Stimulated activated naive CD4-positive, alpha-beta T cell treated with Interleukin-2 at 50 U/mL for 16 hours (primary cell): Measurements from ENCODE around the gene C14orf132.

Source experiments
- DNase-seq: peaks from one replicate; lab custom pipeline; 2025; lab: John Stamatoyannopoulos, UW

The C14orf132 gene

GRCh38 chr14:96039633-96040311, 610 bp downstream of the C14orf132 start:
- DNase-seq, result no peak

DNA sequence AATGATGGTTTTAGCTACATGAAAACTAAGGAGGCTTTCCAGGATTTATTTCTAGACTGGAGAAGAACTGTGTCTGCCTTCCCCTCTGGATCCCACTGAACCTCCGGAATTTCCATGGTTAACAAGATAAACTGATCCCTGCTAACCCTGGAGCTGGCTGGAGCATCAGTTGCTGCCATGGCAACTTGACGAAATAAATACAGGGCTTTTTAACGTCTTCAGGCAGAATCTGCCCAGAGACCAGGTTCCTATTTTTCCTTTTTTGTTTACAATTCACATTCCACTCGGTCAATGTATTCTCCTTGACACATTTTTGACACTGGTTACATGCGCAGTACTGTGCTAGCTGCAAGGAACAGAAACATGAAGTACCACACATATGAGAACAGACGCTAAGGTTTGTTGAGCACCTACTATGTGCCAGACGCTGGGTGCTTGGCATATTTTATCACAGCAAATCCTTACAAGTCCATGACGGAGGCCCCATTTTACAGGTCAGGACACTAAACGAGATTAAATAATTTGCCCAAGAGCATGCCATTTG, 1.7 kb downstream of the C14orf132 start:
- no peak for DNase-seq

DNA sequence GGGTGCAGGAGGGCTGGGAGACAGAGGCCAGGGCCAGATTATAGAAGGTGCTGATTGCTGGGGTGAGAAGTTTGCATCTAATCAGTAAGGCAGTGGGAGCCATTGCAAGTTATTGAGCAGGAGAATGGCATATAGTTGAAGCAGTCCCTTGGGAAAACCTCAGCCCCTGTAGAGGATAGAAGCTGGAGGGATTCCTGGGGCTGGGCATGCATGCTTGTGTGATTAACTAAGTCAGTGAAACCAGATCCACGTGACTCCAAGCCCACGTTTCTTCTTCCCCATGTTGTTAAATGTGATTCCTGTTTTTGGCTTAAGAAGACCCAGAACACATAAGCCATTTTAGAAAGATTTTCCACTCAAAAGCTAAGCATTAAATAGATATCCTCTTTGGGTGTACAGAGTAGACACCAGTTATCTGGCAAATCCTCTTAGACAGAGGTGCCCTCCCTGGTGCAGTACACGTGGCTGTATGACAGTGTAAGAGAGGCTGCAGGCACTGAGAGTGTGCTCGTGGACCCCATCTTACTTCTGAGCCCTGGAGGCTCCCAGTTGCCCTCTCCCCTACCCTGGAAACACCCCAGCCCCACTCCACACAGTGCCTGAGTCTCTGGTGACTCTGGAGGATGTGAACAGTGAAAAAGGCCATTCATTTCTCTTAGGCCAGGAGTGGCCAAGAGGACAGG, 3.2 kb downstream of the C14orf132 start:
- no peak for DNase-seq

DNA sequence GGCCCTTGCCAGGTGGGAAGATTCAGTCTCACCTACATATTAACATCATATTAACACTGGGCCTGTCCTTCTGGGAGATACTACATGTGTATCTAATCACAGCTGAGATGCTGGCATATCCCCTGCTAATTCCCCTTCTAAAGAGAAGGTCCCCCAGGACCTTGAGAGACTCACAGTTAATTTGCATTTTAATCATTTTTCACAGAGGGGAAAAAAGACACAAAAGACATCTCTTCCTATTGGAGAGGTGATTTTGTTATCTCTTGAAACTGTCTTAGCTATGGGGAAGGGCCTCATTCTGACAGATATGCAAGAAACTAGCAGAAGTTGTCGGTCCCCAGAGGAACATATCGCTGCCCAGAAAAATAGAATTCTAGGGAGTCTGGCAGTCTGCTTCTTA, 7.5 kb downstream of the C14orf132 start:
- DNase-seq, result no peak

DNA sequence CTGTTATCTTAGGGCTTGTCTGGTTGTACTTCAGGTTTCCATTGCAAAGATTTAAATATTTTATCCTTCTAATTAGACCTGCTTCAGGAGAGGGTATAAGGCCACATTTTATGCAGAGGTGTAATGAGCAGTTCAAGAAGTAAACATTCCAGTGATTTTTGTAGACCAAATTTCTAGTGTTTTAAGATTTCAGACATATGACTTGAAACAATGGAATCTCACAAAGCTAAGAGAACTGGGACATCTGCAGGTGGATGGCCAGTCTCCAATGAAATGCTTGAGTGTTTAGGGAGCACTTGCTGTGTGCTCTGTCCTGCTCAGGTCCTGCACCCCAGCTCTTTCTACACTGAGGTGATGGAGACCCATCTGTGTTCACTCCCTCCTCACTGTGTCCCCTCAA, 7.9 kb downstream of the C14orf132 start:
- DNase-seq, result no peak

- DNase-seq, result no peak
Observed at GRCh38 chr14:96049932-96050331, 10.8 kb downstream of the C14orf132 start.

DNA sequence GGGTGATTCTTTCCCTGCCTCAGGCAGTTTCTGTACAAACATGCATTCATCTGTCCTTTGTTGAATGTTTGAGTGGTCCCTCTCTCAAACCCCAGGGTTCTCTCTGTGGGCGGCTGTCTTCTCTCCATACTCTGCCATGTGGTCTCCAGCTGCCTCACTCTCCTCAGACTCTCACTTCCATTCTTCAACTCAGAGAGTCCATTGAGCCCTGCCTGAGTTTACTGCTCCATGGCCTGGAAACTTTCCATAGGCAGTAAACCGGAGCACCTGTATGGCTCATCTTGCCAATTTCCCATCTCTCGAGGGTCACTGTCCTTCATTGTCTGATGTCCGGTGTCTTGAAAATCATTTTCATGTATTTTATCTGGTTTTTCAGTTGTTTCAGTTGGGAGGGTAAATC, 11.3 kb downstream of the C14orf132 start:
- DNase-seq, result no peak

GRCh38 chr14:96051231-96051630, 12.1 kb downstream of the C14orf132 start:
- no peak for DNase-seq

GRCh38 chr14:96051642-96052540, 12.7 kb downstream of the C14orf132 start:
- DNase-seq, result no peak

DNA sequence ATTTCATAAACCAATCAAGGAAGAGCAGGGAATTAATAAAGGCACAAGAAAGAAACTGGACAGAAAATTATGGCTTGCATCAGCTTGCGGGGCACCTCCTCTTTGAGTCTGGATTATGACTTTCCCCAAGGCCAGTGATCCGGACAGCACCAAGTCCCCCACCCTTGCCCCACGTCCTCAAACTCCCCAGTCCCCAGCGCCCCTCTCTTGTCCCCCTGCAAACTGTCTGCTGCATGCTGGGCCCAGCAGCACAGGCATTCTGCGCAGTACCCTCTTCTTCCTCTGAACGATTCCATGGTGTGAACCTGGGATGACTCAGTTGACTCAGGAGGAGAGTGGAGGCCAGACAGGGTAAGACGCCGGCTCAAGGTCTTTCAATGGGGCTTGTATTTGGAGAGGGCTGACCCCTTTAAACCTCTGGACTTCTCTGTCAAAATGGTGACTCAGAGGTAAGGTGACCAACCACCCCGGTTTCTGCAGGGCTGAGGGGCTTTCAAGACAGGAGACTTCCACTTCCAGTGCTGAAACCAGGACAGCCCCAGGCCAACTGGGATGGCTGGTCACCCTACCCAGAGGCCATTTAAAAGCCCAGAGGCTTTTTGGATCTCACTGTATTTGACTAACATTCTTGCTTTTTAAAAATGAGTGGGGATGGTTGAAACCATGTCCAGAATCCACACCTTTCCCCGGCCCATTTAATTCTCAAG, 13.5 kb downstream of the C14orf132 start:
- no peak for DNase-seq

DNA sequence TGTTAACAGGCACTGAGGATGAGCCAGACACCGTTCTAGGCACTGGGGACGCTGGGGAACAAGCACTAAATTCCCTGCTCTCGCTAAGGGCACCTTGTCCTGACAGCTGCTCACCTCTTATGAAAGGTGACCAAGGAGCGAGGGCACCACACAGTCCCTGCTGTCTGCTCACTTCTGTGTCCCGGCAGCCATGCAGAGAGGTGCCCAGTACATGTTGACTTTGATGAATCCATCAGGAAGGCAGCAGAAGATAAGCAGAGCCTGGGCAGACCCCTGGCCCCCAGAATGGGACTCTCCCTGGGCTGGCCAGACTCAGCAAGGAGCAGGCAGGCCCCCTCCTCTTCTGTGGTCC, 14.1 kb downstream of the C14orf132 start:
- no peak for DNase-seq

GRCh38 chr14:96053600-96054381, 14.6 kb downstream of the C14orf132 start:
- no peak for DNase-seq

DNA sequence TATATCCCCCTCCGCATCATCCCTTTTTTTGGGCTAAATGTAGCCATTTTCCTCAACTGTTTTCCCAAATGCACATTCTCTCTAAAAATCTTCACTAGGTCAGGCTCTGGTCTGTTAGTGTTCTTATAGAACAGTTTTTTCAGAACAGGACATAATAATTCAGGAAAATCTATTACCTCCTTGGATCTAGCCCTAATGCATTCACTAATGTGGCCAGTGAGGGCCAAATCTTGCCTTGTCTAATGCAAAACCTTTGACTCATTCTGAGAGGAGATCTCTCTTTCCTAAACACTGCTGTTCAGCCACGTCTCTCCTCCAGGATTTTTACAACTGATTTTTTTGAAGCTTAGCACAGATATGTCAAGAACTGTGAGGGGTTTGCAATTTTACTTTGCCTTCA, 15.5 kb downstream of the C14orf132 start:
- no peak for DNase-seq

GRCh38 chr14:96055065-96055752, 16.0 kb downstream of the C14orf132 start:
- no peak for DNase-seq

- no peak for DNase-seq
Observed at GRCh38 chr14:96055753-96056508, 16.8 kb downstream of the C14orf132 start.

- DNase-seq, result no peak
Observed at GRCh38 chr14:96056509-96057422, 17.6 kb downstream of the C14orf132 start.

DNA sequence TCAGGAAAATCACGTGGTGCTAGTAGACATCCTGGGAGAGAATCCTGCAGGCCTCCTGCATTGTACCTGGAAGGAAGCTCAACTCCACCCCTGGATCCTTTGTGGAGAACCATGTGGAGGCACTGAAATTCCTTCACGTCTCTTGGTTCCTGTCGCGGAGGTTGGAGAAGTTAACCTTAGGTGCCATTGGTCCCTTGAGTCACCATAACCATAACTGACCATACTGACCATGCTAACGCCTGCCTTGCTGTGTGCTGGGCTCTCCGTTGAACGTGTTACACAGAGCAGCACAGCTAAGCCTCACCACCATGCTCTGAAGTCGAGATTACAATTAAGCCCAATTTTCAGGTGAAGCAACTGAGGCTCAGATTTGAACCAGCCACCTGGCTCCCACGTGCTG, 18.6 kb downstream of the C14orf132 start:
- DNase-seq, result no peak

- no peak for DNase-seq
Observed at GRCh38 chr14:96058576-96059200, 19.5 kb downstream of the C14orf132 start.
